GM13977 (cell line): ENCODE measurements around the gene LASP1NB.
"Not testable (repeated sequence)": the region's sequence is repeated elsewhere in the genome, so short reads cannot be mapped to it uniquely, and the experiment has no call there.

Experiments
- DNase-seq: peaks from one replicate; pipeline ENCODE4 v3.0.0; 2012; ENCODE audit warnings: low spot score
- CTCF ChIP-seq: IDR thresholded peaks from 2 replicates; pipeline ENCODE4 v1.5.1; 2012; ENCODE audit warnings: mild to moderate bottlenecking, control low read depth; ENCODE audit not compliant: insufficient read depth; ENCODE audit errors: extremely low read depth, missing control alignments
- in situ Hi-C: fragments of 300-500 bp; cut with MboI; formaldehyde crosslinking; loops from one replicate; pipeline ENCODE4 v1.12.0; 2022; ENCODE audit warnings: low sequenced_read_pairs, low pct_unique_long_range_greater_than_20kb, mixed read lengths, inconsistent platforms; ENCODE audit not compliant: unreplicated experiment

Gene LASP1NB

DNA sequence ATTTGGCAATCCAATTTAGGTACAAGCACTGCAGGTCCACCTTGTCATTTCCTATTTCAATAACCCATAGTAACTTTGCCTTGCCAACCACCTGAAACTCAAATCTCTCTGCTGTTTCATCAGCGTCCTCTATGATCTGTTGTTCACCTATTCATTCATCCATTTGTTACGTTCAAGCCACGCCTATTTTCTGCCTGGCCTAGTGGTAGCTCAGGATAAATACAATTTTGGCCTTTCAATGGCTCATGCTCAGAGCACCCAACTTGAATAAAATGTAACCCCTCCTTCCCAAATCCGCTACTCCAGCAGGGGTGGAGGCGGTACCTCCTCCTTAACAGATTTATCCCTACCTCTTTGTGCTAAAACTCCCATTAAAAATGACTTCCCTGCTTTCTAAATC lies 45.4 kb downstream of the LASP1NB start:
- DNase-seq = no peak
- no peak for TF ChIP-seq CTCF
- in situ Hi-C loops = no loop called here

DNA sequence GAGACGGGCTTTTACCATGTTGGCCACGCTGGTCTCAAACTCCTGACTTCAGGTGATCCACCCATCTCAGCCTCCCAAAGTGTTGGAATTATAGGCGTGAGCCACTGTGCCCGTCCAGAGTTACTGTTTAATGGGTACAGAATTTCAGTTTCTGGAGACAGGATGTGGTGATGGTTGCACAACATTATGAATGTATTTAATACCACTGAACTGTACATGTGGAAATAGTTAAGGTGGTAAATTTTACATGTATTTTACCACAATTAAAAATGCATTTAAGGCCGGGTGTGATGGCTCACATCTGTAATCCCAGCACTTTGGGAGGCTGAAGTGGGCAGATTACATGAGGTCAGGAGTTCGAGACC lies 50.8 kb downstream of the LASP1NB start:
- DNase-seq, in situ Hi-C loops: not testable (repeated sequence)

GRCh38 chr17:38978180-38978579 lies 52.8 kb downstream of the LASP1NB start:
- in situ Hi-C loops = no loop called here
- no peak for TF ChIP-seq CTCF
- no peak for DNase-seq
